ENCODE results near the gene DACT1. TPM values are rescaled to one million over a fixed set of nuclear protein-coding genes. Genes with fewer than 3 reads are reported as not detected.

Gene DACT1
- total RNA-seq, 4 donors from 2014 or later = 2.3 to 6.4 (median 3.2) TPM

DNA sequence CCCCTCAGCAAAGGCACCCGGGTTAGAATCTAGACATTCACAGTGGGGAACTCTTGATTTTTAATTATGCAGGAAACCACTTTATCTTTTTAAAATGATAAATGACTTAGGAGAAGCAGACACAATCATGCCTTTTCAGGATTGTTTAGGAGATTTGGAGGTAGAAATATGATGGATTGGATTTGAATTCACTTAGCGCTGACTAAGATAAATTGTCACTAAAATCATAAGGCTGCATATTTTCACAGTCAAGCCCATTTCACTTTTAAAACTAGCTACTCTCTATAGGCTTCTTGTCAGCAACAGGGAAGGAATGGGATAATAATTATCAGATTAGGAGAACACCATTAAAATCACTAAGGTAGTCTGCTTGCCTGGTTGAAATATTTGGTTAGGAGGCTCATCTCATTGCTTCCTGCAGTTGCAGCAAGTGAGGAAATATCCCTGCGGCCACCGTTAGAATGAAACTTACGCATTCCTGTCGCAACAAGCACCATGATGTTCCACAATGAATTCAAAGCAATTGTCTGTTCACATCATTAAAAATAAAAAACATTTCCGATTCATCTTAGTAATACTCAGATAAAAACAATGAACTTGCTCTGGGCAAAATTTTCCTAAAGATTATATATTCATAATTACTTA lies 31.9 kb downstream of the DACT1 start:
- TF ChIP-seq CTCF (IDR thresholded peaks at IDR 0.05; ENCODE audit: low read depth) = no peak

DNA sequence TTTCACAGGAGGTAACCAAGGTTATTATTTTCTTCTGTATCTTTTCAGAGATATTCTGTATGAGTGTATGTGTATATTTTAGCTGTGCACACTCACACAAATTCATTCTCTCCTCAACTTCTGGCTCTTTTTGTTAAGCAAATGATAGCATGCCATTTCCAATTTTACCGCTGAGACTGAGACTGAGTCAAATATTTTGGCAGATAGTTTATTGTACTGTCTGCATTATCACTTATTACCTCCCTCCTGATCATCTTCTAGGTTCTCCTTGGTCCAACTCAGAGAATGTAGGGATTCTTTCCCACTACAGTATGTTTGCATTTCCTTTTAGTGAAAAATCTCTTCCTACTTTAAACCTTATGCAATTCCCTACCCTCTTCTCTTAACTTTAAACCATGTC lies 33.3 kb downstream of the DACT1 start:
- no peak for TF ChIP-seq CTCF (IDR thresholded peaks at IDR 0.05; ENCODE audit: low read depth)

DNA sequence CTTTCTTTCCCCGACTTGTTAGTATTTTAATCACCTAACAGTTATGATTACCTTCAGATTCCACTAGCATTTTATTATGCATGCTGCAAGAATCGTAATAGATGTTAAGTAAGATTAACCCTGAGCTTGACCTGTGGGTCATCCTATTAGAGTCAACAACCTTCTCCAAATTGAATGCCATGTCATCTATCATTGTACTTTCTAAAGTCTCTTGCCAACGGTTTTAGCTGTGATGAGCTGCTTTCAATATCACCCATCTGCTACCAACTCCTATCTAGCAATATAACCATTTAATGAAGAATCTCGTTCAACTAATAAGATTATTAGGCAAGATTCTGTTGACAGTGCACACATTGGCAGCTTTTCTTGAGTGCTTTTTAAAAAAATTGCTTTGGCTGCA lies 33.7 kb downstream of the DACT1 start:
- no peak for TF ChIP-seq CTCF (IDR thresholded peaks at IDR 0.05; ENCODE audit: low read depth)

DNA sequence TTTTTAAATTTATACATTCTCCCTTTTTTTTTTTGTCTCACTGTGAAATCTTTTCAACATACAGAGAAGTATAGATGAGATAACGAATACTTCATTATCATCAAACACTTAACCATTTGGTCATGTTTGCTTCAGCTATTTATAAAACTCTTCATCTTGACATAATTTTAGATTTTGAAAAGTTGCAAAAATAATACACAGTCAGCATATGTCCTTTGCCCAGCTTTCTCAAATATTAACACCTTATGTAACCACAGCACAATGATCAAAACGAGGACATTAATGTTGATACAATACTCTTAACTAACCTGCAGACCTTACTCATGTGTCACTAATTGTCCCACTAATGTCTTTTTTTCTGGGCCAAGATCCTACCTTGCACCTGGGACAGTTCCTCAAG lies 36.0 kb downstream of the DACT1 start:
- TF ChIP-seq CTCF (IDR thresholded peaks at IDR 0.05; ENCODE audit: low read depth) = no peak

DNA sequence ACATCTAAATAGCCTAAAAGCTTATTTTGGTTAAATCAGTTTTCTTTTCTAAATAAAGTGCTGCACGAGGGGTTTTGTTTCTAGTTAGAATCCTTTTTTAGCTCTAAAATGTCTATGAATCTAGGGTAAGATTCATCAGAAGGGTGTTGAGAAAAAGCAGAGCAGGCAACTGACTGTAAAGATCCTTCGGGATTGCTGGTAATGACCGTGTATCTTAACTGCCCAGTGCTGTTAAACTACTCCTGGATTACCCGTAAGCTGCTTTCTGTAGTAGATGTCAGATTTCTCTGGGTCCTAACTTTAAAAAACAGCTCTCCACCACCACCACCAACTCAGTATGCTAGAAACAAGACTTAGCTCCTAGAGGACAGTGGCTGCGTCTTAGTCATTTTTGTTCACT lies 39.2 kb downstream of the DACT1 start:
- no peak for TF ChIP-seq CTCF (IDR thresholded peaks at IDR 0.05; ENCODE audit: low read depth)

GRCh38 chr14:58677517-58677916 lies 39.8 kb downstream of the DACT1 start:
- TF ChIP-seq CTCF (IDR thresholded peaks at IDR 0.05; ENCODE audit: low read depth) = no peak

GRCh38 chr14:58677996-58678395 lies 40.2 kb downstream of the DACT1 start:
- no peak for TF ChIP-seq CTCF (IDR thresholded peaks at IDR 0.05; ENCODE audit: low read depth)

All from subcutaneous adipose tissue (tissue), 4 donors.